ENCODE measurements around the gene PLEKHB2. TPM values are rescaled to one million over a fixed set of nuclear protein-coding genes. Genes with fewer than 3 reads are reported as not detected.
A peak's percentile ranks its signal among the peaks of the same experiment; 100 is the strongest.

PLEKHB2 gene
- total and polyA plus RNA-seq, 9 of the 15 experiments (the other 6 are each of a cell fraction or from before 2014, with no cell fraction given): 41.3 to 71.5 (median 50.2) TPM

- H3K79me2 ChIP-seq (ENCODE audit: control insufficient read depth, insufficient read depth, low read length): peaks cover 46% of the 10 kb centered on the region
- peak overlapping the region; percentile 84 to 99 for H3K9ac ChIP-seq (ENCODE audit: insufficient read depth in 1 of 2, low read depth in 2 of 2, low read length in 2 of 2)
- TF ChIP-seq BACH1 (tag; IDR thresholded peaks at IDR 0.05) (peak; percentile 63; the same call in 1 of the 2 replicates), EP400 (IDR thresholded peaks at IDR 0.05) (peak; percentile 64), ARID2 (IDR thresholded peaks at IDR 0.05) (no peak), ZNF586 (CRISPR knock-in tag; conservative IDR thresholded peaks at IDR 0.05) (no peak), RBM25 (IDR thresholded peaks at IDR 0.05; ENCODE audit: low read depth, low read length, severe bottlenecking) (no peak), FOXK2 (conservative IDR thresholded peaks at IDR 0.05 in 1 of 2, IDR thresholded peaks at IDR 0.05 in 1 of 2; ENCODE audit: low read depth in 2 of 2) (peak; percentile 63 to 74; a peak in 1 of 4 replicates), U2AF1 (optimal IDR thresholded peaks at IDR 0.05; ENCODE audit: low read depth, low read length) (no peak), YY1 (IDR thresholded peaks at IDR 0.05; ENCODE audit: borderline replicate concordance in 1 of 3, control insufficient read depth in 1 of 3, extremely low read depth in 1 of 3, insufficient read depth in 3 of 3, insufficient read length in 1 of 3, insufficient replicate concordance in 2 of 3, low read depth in 1 of 3, low read length in 2 of 3) (no peak), ZNF408 (CRISPR knock-in tag; IDR thresholded peaks at IDR 0.05; ENCODE audit: low read depth) (no peak), FOXO4 (CRISPR knock-in tag; IDR thresholded peaks at IDR 0.05) (no peak)
- TF ChIP-seq, protein P1, sequence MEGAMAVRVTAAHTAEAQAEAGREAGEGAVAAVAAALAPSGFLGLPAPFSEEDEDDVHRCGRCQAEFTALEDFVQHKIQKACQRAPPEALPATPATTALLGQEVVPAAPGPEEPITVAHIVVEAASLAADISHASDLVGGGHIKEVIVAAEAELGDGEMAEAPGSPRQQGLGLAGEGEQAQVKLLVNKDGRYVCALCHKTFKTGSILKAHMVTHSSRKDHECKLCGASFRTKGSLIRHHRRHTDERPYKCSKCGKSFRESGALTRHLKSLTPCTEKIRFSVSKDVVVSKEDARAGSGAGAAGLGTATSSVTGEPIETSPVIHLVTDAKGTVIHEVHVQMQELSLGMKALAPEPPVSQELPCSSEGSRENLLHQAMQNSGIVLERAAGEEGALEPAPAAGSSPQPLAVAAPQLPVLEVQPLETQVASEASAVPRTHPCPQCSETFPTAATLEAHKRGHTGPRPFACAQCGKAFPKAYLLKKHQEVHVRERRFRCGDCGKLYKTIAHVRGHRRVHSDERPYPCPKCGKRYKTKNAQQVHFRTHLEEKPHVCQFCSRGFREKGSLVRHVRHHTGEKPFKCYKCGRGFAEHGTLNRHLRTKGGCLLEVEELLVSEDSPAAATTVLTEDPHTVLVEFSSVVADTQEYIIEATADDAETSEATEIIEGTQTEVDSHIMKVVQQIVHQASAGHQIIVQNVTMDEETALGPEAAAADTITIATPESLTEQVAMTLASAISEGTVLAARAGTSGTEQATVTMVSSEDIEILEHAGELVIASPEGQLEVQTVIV (CRISPR knock-in tag; IDR thresholded peaks at IDR 0.05; ENCODE audit: borderline replicate concordance): no peak
- TF ChIP-seq, protein P2, sequence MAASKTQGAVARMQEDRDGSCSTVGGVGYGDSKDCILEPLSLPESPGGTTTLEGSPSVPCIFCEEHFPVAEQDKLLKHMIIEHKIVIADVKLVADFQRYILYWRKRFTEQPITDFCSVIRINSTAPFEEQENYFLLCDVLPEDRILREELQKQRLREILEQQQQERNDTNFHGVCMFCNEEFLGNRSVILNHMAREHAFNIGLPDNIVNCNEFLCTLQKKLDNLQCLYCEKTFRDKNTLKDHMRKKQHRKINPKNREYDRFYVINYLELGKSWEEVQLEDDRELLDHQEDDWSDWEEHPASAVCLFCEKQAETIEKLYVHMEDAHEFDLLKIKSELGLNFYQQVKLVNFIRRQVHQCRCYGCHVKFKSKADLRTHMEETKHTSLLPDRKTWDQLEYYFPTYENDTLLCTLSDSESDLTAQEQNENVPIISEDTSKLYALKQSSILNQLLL (CRISPR knock-in tag; IDR thresholded peaks at IDR 0.05; ENCODE audit: borderline replicate concordance): no peak
- TF ChIP-seq, protein P3, sequence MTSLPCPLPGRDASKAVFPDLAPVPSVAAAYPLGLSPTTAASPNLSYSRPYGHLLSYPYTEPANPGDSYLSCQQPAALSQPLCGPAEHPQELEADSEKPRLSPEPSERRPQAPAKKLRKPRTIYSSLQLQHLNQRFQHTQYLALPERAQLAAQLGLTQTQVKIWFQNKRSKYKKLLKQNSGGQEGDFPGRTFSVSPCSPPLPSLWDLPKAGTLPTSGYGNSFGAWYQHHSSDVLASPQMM (CRISPR knock-in tag; IDR thresholded peaks at IDR 0.05): no peak
Observed at GRCh38 chr2:131104487-131105155, 515 bp upstream of the PLEKHB2 start.

More at GRCh38 chr2:131104487-131105155, 515 bp upstream of the PLEKHB2 start:
- ChIA-PET CTCF (ENCODE audit: low intra/inter-chr PET ratio) (interaction anchor here (0.6 kb wide), 1 partner anchor 12 kb away, joined by 5 read pairs; no protein-coding TSS in a partner anchor), POLR2A (interaction anchor here (0.5 to 4.4 kb wide), 4 partner anchors 9 to 1786 kb away, joined by 3 to 35 read pairs (median 6); partner anchors contain the start of gene FAM168B)
- H3K27ac ChIP-seq (ENCODE audit: extremely low read depth, low read depth, low read length): peak overlapping the region; percentile 90
- in situ Hi-C loops (cut with MboI) (no loop called here), intact Hi-C loops (cut with micrococcal nuclease) (no loop called here)
- peaks cover 22% of the 10 kb centered on the region; the same call in 2 of the 3 replicates for H3K36me3 ChIP-seq (ENCODE audit: control insufficient read depth, insufficient read depth, low read length)
- ATAC-seq: peak; percentile 81
- no peaks in the 10 kb centered on the region for H3K9me1 ChIP-seq (ENCODE audit: control insufficient read depth, insufficient read depth, low read length)
- H3K4me3 ChIP-seq: peak overlapping the region; percentile 69
- no peaks in the 10 kb centered on the region for H3K27me3 ChIP-seq (ENCODE audit: control insufficient read depth in 2 of 2, insufficient read depth in 2 of 2, low read length in 2 of 2)
- H3K9me3 ChIP-seq (replicated peaks; ENCODE audit: control insufficient read depth, insufficient read depth, low read depth, low read length): no peaks in the 10 kb centered on the region
- peak overlapping the region; percentile 98 for H3K4me2 ChIP-seq (ENCODE audit: insufficient read depth, low read length)
- under 1% methylated on average over 20 of the region's 20 CpGs for WGBS (ENCODE audit: insufficient coverage, low coverage, missing lambda C conversion rate)
- peak overlapping the region; percentile 83 for H2AFZ ChIP-seq (ENCODE audit: low read depth, low read length)
- H3K4me1 ChIP-seq (replicated peaks in 1 of 2; ENCODE audit: control insufficient read depth in 2 of 2, insufficient read depth in 2 of 2, low read length in 2 of 2): peaks cover 10 to 24% of the 10 kb centered on the region in 2 experiments; a peak in 4 of 5 replicates
- FAIRE-seq: peak; percentile 72
- TSS peak; percentile 96 for BruUV-seq (replicated peaks)
- peak; percentile 45 to 71 (median 64) for DNase-seq (ENCODE audit: extremely low read depth in 1 of 4, low spot score in 3 of 4)
- peaks cover 9% of the 10 kb centered on the region for H4K20me1 ChIP-seq (replicated peaks; ENCODE audit: control insufficient read depth, insufficient read depth, low read length)
